Fibroblast of pulmonary artery (primary cell): ENCODE results near the gene CDH12.

Experiments used
- DNase-seq: peaks from one replicate; pipeline ENCODE4 v3.0.0-alpha.2; 2010; ENCODE audit warnings: low read depth
- H3K4me3 ChIP-seq: replicated peaks from 2 replicates; pipeline ENCODE4 v1.5.1; 2011; ENCODE audit warnings: low read depth, mild to moderate bottlenecking, control low read depth, low read length, moderate library complexity
- CTCF ChIP-seq: IDR thresholded peaks from 2 replicates; pipeline ENCODE4 v1.5.1; 2011; ENCODE audit warnings: mild to moderate bottlenecking, control low read depth, low read length, inconsistent platforms; ENCODE audit errors: missing control alignments

The CDH12 gene

GRCh38 chr5:21709770-21710169, 1143.4 kb downstream of the CDH12 start:
- DNase-seq: no peak
- TF ChIP-seq CTCF: no peak
- H3K4me3 ChIP-seq: no peak overlapping the region

- DNase-seq: no peak
- TF ChIP-seq CTCF: no peak
- H3K4me3 ChIP-seq: no peak overlapping the region
Observed at GRCh38 chr5:21704974-21705668, 1148.0 kb downstream of the CDH12 start.

GRCh38 chr5:21701317-21701716, 1151.8 kb downstream of the CDH12 start:
- H3K4me3 ChIP-seq: no peak overlapping the region
- TF ChIP-seq CTCF: no peak
- no peak for DNase-seq
